Body of pancreas (tissue), 2 donors: Measurements from ENCODE around the gene PTPN9. TPM values are rescaled to one million over a fixed set of nuclear protein-coding genes. Genes with fewer than 3 reads are reported as not detected.

Experiments used
- small RNA-seq: library from RNA; depleted of rRNA; stranded (forward); fragments of <200 nt; gene quantifications from one replicate; pipeline ENCODE3, GENCODE V24; 2016
- total RNA-seq, 2 donors: library from RNA; depleted of rRNA; stranded (reverse); fragments of >200 nt; gene quantifications; one replicate each; pipeline ENCODE4 v1.1.0, GENCODE V29; 2016

The PTPN9 gene
- total RNA-seq, 2 donors from 2014 or later, result 7.3 to 9.9 TPM

Small RNA genes lying within 50 kb of the gene (small RNA-seq; reads per million reads assigned to genes)
- gene AC105036.1 (not detected), gene AC105036.2 (not detected)

Other genes starting within 250 kb of the PTPN9 start
- 10 to 100 TPM; 35.3 to 43.8 TPM for gene COMMD4, start 243.3 kb downstream of the PTPN9 start, total RNA-seq
- 100 to 1,000 TPM in 1 of 2 donors, 10 to 100 TPM in 1; 79.1 to 112 TPM for gene NEIL1, start 232.3 kb downstream of the PTPN9 start, total RNA-seq
- gene MAN2C1, start 210.7 kb downstream of the PTPN9 start, total RNA-seq, result 100 to 1,000 TPM; 186 to 339 TPM
- gene SIN3A, start 127.6 kb downstream of the PTPN9 start, total RNA-seq, result 10 to 100 TPM; 17.1 to 23.1 TPM
- gene SNUPN, start 46.4 kb upstream of the PTPN9 start, total RNA-seq, result 10 to 100 TPM in 1 of 2 donors, 1 to 10 TPM in 1; 7.0 to 11.2 TPM
- 10 to 100 TPM; 43.1 to 66.6 TPM for gene IMP3, start 60.9 kb upstream of the PTPN9 start, total RNA-seq
- gene SNX33, start 68.6 kb upstream of the PTPN9 start, total RNA-seq, result 10 to 100 TPM; 19.8 to 21.8 TPM
- gene CSPG4, start 133.5 kb upstream of the PTPN9 start, total RNA-seq, result 10 to 100 TPM in 1 of 2 donors, 1 to 10 TPM in 1; 3.1 to 13.8 TPM